KMS-11 (cell line): ENCODE results near the gene RALGAPA1.
"Not testable (repeated sequence)": the region's sequence is repeated elsewhere in the genome, so short reads cannot be mapped to it uniquely, and the experiment has no call there.

Experiments
- H2AFZ ChIP-seq: fragments of 200-600 bp; sonication (generic); 2 replicates; pipeline ENCODE4 v1.6.1; 2016; ENCODE audit warnings: antibody characterized with exemption, mixed run types, low read depth
- H3K27ac ChIP-seq: fragments of 200-600 bp; sonication (generic); 2 replicates; pipeline ENCODE4 v1.6.1; 2016; ENCODE audit warnings: mild to moderate bottlenecking, mixed run types
- H3K27me3 ChIP-seq: fragments of 200-600 bp; sonication (generic); 2 replicates; pipeline ENCODE4 v1.6.1; 2017; ENCODE audit warnings: mild to moderate bottlenecking, low read depth, mixed run types, moderate library complexity; ENCODE audit not compliant: insufficient read depth
- H3K36me3 ChIP-seq: fragments of 200-600 bp; sonication (generic); 2 replicates; pipeline ENCODE4 v1.6.1; 2017; ENCODE audit warnings: mild to moderate bottlenecking, mixed run types; ENCODE audit not compliant: insufficient read depth
- H3K4me1 ChIP-seq: fragments of 200-600 bp; sonication (generic); 2 replicates; pipeline ENCODE4 v1.6.1; 2016; ENCODE audit warnings: mild to moderate bottlenecking, low read depth, mixed run types; ENCODE audit not compliant: poor library complexity, severe bottlenecking
- H3K4me2 ChIP-seq: fragments of 200-600 bp; sonication (generic); 2 replicates; pipeline ENCODE4 v1.7.0; 2016; ENCODE audit warnings: mild to moderate bottlenecking, mixed run types
- H3K4me3 ChIP-seq: fragments of 200-600 bp; sonication (generic); IDR thresholded peaks from 2 replicates; pipeline ENCODE4 v1.6.1; 2017; ENCODE audit warnings: low read depth, low read length, mixed read lengths; ENCODE audit not compliant: insufficient read depth
- H3K79me2 ChIP-seq: fragments of 200-600 bp; sonication (generic); 2 replicates; pipeline ENCODE4 v1.6.1; 2016; ENCODE audit warnings: low read depth, mixed run types; ENCODE audit not compliant: insufficient read depth
- H3K9ac ChIP-seq: fragments of 200-600 bp; sonication (generic); 2 replicates; pipeline ENCODE4 v1.6.1; 2016; ENCODE audit warnings: mild to moderate bottlenecking, mixed run types
- H4K20me1 ChIP-seq: fragments of 200-600 bp; sonication (generic); 2 replicates; pipeline ENCODE4 v1.6.1; 2016; ENCODE audit warnings: mild to moderate bottlenecking, mixed run types; ENCODE audit not compliant: insufficient read depth
- TF ChIP-seq, protein P1 (sequence below): fragments of 200-600 bp; sonication (generic); conservative IDR thresholded peaks from 2 replicates; pipeline ENCODE4 v1.6.1; 2017; ENCODE audit warnings: low read depth, mild to moderate bottlenecking, antibody characterized with exemption, low read length, moderate library complexity, mixed read lengths

The RALGAPA1 gene

GRCh38 chr14:35783699-35784098 is 25.4 kb downstream of the RALGAPA1 start:
- H3K36me3 ChIP-seq: no peaks in the 10 kb centered on the region
- no peak overlapping the region for H3K27ac ChIP-seq
- H3K9ac ChIP-seq: no peak overlapping the region
- H4K20me1 ChIP-seq: no peaks in the 10 kb centered on the region
- H2AFZ ChIP-seq: no peak overlapping the region
- TF ChIP-seq, protein P1, sequence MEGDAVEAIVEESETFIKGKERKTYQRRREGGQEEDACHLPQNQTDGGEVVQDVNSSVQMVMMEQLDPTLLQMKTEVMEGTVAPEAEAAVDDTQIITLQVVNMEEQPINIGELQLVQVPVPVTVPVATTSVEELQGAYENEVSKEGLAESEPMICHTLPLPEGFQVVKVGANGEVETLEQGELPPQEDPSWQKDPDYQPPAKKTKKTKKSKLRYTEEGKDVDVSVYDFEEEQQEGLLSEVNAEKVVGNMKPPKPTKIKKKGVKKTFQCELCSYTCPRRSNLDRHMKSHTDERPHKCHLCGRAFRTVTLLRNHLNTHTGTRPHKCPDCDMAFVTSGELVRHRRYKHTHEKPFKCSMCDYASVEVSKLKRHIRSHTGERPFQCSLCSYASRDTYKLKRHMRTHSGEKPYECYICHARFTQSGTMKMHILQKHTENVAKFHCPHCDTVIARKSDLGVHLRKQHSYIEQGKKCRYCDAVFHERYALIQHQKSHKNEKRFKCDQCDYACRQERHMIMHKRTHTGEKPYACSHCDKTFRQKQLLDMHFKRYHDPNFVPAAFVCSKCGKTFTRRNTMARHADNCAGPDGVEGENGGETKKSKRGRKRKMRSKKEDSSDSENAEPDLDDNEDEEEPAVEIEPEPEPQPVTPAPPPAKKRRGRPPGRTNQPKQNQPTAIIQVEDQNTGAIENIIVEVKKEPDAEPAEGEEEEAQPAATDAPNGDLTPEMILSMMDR: no peak
- H3K27me3 ChIP-seq: no peaks in the 10 kb centered on the region
- H3K79me2 ChIP-seq: no peaks in the 10 kb centered on the region
- H3K4me1 ChIP-seq: peaks cover 7% of the 10 kb centered on the region
- no peak overlapping the region for H3K4me3 ChIP-seq
- no peak overlapping the region for H3K4me2 ChIP-seq

DNA sequence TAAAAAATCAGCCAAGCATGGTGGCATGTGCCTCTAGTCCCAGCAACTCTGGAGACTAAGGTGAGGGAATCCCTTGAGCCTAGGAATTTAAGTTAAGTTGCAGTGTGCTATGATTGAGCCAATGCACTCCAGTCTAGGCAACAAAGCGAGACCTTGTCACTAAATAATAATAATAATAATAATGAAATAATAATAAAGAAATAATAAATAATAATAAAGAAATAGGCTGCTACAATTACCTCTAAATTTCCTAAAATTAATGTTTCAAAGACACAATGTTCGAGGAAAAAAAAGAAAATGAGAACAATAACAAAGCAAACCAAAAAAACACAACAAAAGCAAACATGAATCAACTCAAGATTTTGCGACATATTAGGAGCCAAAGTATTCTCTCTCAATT is 29.7 kb downstream of the RALGAPA1 start:
- TF ChIP-seq, protein P1: no peak
- H3K79me2 ChIP-seq: no peaks in the 10 kb centered on the region

DNA sequence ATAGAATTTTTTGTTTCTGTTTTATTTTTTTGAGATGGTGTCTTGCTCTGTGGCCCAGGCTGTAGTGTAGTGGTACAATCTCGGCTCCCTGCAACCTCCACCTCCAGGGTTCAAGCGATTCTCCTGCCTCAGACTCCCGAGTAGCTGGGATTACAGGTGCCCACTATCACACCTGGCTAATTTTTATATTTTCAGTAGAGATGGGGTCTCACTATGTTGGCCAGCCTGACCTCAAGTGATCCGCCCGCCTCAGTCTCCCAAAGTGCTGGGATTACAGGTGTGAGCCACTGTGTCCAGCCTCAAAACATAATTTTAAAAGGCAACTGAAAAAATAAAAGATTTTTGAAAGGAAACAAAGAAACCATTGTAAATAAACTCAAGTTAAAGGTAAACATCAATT is 31.5 kb downstream of the RALGAPA1 start:
- H3K27ac ChIP-seq, H3K9ac ChIP-seq, H3K4me2 ChIP-seq, H3K27me3 ChIP-seq, H3K4me1 ChIP-seq, H3K36me3 ChIP-seq, H4K20me1 ChIP-seq, H2AFZ ChIP-seq, H3K79me2 ChIP-seq, H3K4me3 ChIP-seq: not testable (repeated sequence)

More for the DNA sequence above, 29.7 kb downstream of the RALGAPA1 start:
- Histone ChIP-seq H3K4me1 (peaks cover 4% of the 10 kb centered on the region), H3K4me3 (no peak overlapping the region), H3K27me3 (no peaks in the 10 kb centered on the region), H3K27ac (no peak overlapping the region), H3K4me2 (no peak overlapping the region), H2AFZ (no peak overlapping the region), H3K9ac (no peak overlapping the region), H4K20me1 (no peaks in the 10 kb centered on the region), H3K36me3 (no peaks in the 10 kb centered on the region)

- Histone ChIP-seq H3K4me1 (no peaks in the 10 kb centered on the region), H3K9ac (no peak overlapping the region), H3K36me3 (no peaks in the 10 kb centered on the region), H3K4me2 (no peak overlapping the region), H3K4me3 (no peak overlapping the region), H3K27me3 (no peaks in the 10 kb centered on the region), H3K79me2 (no peaks in the 10 kb centered on the region), H2AFZ (no peak overlapping the region), H4K20me1 (no peaks in the 10 kb centered on the region), H3K27ac (no peak overlapping the region)
- TF ChIP-seq, protein P1: no peak
These were observed 32.3 kb downstream of the RALGAPA1 start for GRCh38 chr14:35776823-35777222.

- not testable (repeated sequence) for H2AFZ ChIP-seq, H3K4me1 ChIP-seq, H3K27me3 ChIP-seq, H3K9ac ChIP-seq, H3K27ac ChIP-seq, H3K79me2 ChIP-seq, H3K4me2 ChIP-seq, H4K20me1 ChIP-seq, H3K36me3 ChIP-seq, H3K4me3 ChIP-seq
These were observed 33.0 kb downstream of the RALGAPA1 start for GRCh38 chr14:35776085-35776484.

DNA sequence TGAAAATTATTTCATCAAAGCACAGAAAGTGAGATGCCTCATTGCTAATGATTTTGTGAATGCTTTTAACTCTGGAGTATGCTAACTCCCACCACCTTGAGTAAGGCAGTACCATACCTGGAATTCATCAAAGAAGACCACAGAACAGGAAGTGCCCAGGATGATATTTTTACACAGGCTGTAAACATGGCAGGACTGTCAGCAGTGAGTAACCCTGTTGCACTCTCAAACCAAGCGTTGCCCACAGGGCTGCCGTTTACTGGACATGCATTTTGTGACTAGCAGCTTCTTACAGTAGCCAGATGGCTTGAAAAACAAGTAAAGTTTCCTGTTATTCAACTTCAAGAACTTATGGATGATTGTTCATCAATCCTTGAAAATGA is 42.4 kb downstream of the RALGAPA1 start:
- Histone ChIP-seq H3K79me2 (no peaks in the 10 kb centered on the region), H3K4me1 (no peaks in the 10 kb centered on the region), H3K4me3 (no peak overlapping the region), H2AFZ (no peak overlapping the region), H4K20me1 (no peaks in the 10 kb centered on the region), H3K9ac (no peak overlapping the region), H3K27ac (no peak overlapping the region), H3K36me3 (no peaks in the 10 kb centered on the region), H3K4me2 (no peak overlapping the region), H3K27me3 (no peaks in the 10 kb centered on the region)
- TF ChIP-seq, protein P1: no peak
